Measurements from ENCODE around the gene MUC3A.
"Not testable (repeated sequence)": the region's sequence is repeated elsewhere in the genome, so short reads cannot be mapped to it uniquely, and the experiment has no call there.

The MUC3A gene

DNA sequence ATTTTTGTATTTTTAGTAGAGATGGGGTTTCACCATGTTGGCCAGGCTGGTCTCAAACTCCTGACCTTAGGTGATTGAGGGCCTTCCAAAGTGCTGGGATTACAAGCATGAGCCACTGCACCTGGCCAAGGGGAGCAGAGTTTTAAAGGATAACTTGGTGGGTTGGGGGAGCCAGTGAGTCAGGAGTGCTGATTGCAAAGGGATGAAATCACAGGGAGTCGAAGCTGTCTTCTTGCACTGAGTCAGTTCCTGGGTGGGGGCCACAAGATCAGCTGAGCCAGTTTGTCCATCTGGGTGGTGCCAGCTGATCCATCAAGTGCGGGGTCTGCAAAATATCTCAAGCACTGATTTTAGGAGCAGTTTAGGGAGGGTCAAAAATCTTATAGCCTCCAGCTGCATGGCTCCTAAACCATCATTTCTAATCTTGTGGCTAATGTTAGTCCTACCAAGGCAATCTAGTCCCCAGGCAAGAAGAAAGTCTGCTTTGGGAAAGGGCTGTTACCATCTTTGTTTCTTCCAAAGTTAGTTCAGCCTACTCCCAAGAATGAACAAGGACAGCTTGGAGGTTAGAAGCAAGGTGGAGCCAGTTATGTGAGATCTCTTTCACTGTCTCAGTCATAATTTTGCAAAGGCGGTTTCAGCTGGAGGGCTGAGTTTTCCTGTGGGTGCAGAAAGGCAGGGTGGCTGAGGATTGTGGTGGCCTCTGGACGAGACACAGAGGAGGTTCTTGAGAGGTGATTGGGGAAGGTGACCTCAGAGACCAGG, 35.9 kb downstream of the MUC3A start:
- H3K79me2 ChIP-seq (ENCODE audit: low read length); H4K20me1 ChIP-seq (ENCODE audit: insufficient read depth, low read length); H3K9me3 ChIP-seq (ENCODE audit: insufficient read depth, low read length); H3K9ac ChIP-seq (ENCODE audit: low read length); H3K4me3 ChIP-seq (ENCODE audit: low read length); H2AFZ ChIP-seq (ENCODE audit: low read depth, low read length); H3K36me3 ChIP-seq (replicated peaks; ENCODE audit: low read depth, low read length); H3K27me3 ChIP-seq (ENCODE audit: low read depth, low read length); H3K4me2 ChIP-seq (ENCODE audit: low read length); H3K27ac ChIP-seq (ENCODE audit: low read length); H3K4me1 ChIP-seq (ENCODE audit: low read length): not testable (repeated sequence)

- no peak overlapping the region for H3K9ac ChIP-seq (ENCODE audit: low read length)
- H3K79me2 ChIP-seq (ENCODE audit: low read length) = no peaks in the 10 kb centered on the region
- no peaks in the 10 kb centered on the region for H4K20me1 ChIP-seq (ENCODE audit: insufficient read depth, low read length)
- H3K27me3 ChIP-seq (ENCODE audit: low read depth, low read length) = no peaks in the 10 kb centered on the region
- TF ChIP-seq EZH2phosphoT487 (IDR thresholded peaks at IDR 0.05; ENCODE audit: low read depth) = no peak
- TF ChIP-seq CTCF (IDR thresholded peaks at IDR 0.05; ENCODE audit: low read depth, low read length) = no peak
- H3K27ac ChIP-seq (ENCODE audit: low read length) = no peak overlapping the region
- H3K4me3 ChIP-seq (ENCODE audit: low read length) = no peak overlapping the region
- no peaks in the 10 kb centered on the region for H3K36me3 ChIP-seq (replicated peaks; ENCODE audit: low read depth, low read length)
- H3K4me1 ChIP-seq (ENCODE audit: low read length) = no peaks in the 10 kb centered on the region
- H3K4me2 ChIP-seq (ENCODE audit: low read length) = no peak overlapping the region
- H2AFZ ChIP-seq (ENCODE audit: low read depth, low read length) = no peak overlapping the region
- H3K9me3 ChIP-seq (ENCODE audit: insufficient read depth, low read length) = no peaks in the 10 kb centered on the region
These were observed 42.3 kb downstream of the MUC3A start for GRCh38 chr7:100991631-100992030.

- not testable (repeated sequence) for H3K4me1 ChIP-seq (ENCODE audit: low read length); H3K4me2 ChIP-seq (ENCODE audit: low read length); H3K27ac ChIP-seq (ENCODE audit: low read length); H3K36me3 ChIP-seq (replicated peaks; ENCODE audit: low read depth, low read length); H3K4me3 ChIP-seq (ENCODE audit: low read length); H3K9ac ChIP-seq (ENCODE audit: low read length); H2AFZ ChIP-seq (ENCODE audit: low read depth, low read length); H3K79me2 ChIP-seq (ENCODE audit: low read length); H3K27me3 ChIP-seq (ENCODE audit: low read depth, low read length); H4K20me1 ChIP-seq (ENCODE audit: insufficient read depth, low read length); H3K9me3 ChIP-seq (ENCODE audit: insufficient read depth, low read length)
These were observed 42.9 kb downstream of the MUC3A start for GRCh38 chr7:100992280-100992679.

DNA sequence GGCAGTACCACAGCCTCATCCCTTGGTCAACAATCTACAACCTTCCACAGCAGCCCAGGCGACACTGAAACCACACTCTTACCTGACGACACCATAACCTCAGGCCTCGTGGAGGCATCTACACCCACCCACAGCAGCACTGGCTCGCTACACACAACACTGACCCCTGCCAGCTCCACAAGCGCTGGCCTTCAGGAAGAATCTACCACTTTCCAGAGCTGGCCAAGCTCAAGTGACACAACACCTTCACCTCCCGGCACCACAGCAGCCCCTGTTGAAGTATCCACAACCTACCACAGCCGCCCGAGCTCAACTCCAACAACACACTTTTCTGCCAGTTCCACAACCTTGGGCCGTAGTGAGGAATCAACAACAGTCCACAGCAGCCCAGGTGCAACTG, 45.3 kb downstream of the MUC3A start:
- H3K4me3 ChIP-seq (ENCODE audit: low read length) = not testable (repeated sequence)

DNA sequence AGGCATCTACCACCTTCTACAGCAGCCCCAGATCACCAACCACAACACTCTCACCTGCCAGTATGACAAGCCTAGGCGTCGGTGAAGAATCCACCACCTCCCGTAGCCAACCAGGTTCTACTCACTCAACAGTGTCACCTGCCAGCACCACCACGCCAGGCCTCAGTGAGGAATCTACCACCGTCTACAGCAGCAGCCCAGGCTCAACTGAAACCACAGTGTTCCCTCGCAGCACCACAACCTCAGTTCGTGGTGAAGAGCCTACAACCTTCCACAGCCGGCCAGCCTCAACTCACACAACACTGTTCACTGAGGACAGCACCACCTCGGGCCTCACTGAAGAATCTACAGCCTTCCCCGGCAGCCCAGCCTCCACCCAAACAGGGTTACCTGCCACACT, 49.2 kb downstream of the MUC3A start:
- not testable (repeated sequence) for H3K27me3 ChIP-seq (ENCODE audit: low read depth, low read length); H3K9me3 ChIP-seq (ENCODE audit: insufficient read depth, low read length); H3K9ac ChIP-seq (ENCODE audit: low read length); H3K36me3 ChIP-seq (replicated peaks; ENCODE audit: low read depth, low read length); H3K79me2 ChIP-seq (ENCODE audit: low read length); H3K27ac ChIP-seq (ENCODE audit: low read length); H3K4me2 ChIP-seq (ENCODE audit: low read length); H3K4me1 ChIP-seq (ENCODE audit: low read length); H2AFZ ChIP-seq (ENCODE audit: low read depth, low read length); H4K20me1 ChIP-seq (ENCODE audit: insufficient read depth, low read length); H3K4me3 ChIP-seq (ENCODE audit: low read length)

More for the DNA sequence above, 45.3 kb downstream of the MUC3A start:
- not testable (repeated sequence) for H3K9ac ChIP-seq (ENCODE audit: low read length); H3K27me3 ChIP-seq (ENCODE audit: low read depth, low read length); H4K20me1 ChIP-seq (ENCODE audit: insufficient read depth, low read length); H3K79me2 ChIP-seq (ENCODE audit: low read length); H3K27ac ChIP-seq (ENCODE audit: low read length); H2AFZ ChIP-seq (ENCODE audit: low read depth, low read length); H3K4me2 ChIP-seq (ENCODE audit: low read length); H3K36me3 ChIP-seq (replicated peaks; ENCODE audit: low read depth, low read length); H3K9me3 ChIP-seq (ENCODE audit: insufficient read depth, low read length); H3K4me1 ChIP-seq (ENCODE audit: low read length)

DNA sequence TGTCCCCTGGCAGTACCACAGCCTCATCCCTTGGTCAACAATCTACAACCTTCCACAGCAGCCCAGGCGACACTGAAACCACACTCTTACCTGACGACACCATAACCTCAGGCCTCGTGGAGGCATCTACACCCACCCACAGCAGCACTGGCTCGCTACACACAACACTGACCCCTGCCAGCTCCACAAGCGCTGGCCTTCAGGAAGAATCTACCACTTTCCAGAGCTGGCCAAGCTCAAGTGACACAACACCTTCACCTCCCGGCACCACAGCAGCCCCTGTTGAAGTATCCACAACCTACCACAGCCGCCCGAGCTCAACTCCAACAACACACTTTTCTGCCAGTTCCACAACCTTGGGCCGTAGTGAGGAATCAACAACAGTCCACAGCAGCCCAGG, 50.0 kb downstream of the MUC3A start:
- H4K20me1 ChIP-seq (ENCODE audit: insufficient read depth, low read length); H3K4me1 ChIP-seq (ENCODE audit: low read length); H3K9me3 ChIP-seq (ENCODE audit: insufficient read depth, low read length); H3K27me3 ChIP-seq (ENCODE audit: low read depth, low read length); H3K27ac ChIP-seq (ENCODE audit: low read length); H3K4me3 ChIP-seq (ENCODE audit: low read length); H3K79me2 ChIP-seq (ENCODE audit: low read length); H3K9ac ChIP-seq (ENCODE audit: low read length); H2AFZ ChIP-seq (ENCODE audit: low read depth, low read length); H3K36me3 ChIP-seq (replicated peaks; ENCODE audit: low read depth, low read length); H3K4me2 ChIP-seq (ENCODE audit: low read length): not testable (repeated sequence)

- H3K9me3 ChIP-seq (ENCODE audit: insufficient read depth, low read length); H3K36me3 ChIP-seq (replicated peaks; ENCODE audit: low read depth, low read length); H3K9ac ChIP-seq (ENCODE audit: low read length); H3K27me3 ChIP-seq (ENCODE audit: low read depth, low read length); H3K4me3 ChIP-seq (ENCODE audit: low read length); H2AFZ ChIP-seq (ENCODE audit: low read depth, low read length); H3K4me2 ChIP-seq (ENCODE audit: low read length); H3K4me1 ChIP-seq (ENCODE audit: low read length); H3K79me2 ChIP-seq (ENCODE audit: low read length); H4K20me1 ChIP-seq (ENCODE audit: insufficient read depth, low read length); H3K27ac ChIP-seq (ENCODE audit: low read length): not testable (repeated sequence)
These were observed 50.7 kb downstream of the MUC3A start for GRCh38 chr7:101000025-101000424.

DNA sequence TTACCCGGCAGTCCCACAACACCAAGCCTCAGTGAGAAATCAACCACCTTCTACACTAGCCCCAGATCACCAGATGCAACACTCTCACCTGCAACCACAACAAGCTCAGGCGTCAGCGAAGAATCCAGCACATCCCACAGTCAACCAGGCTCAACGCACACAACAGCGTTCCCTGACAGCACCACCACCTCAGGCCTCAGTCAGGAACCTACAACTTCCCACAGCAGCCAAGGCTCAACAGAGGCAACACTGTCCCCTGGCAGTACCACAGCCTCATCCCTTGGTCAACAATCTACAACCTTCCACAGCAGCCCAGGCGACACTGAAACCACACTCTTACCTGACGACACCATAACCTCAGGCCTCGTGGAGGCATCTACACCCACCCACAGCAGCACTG, 53.0 kb downstream of the MUC3A start:
- not testable (repeated sequence) for H3K9me3 ChIP-seq (ENCODE audit: insufficient read depth, low read length); H3K36me3 ChIP-seq (replicated peaks; ENCODE audit: low read depth, low read length); H3K9ac ChIP-seq (ENCODE audit: low read length); H3K4me1 ChIP-seq (ENCODE audit: low read length); H4K20me1 ChIP-seq (ENCODE audit: insufficient read depth, low read length); H3K27ac ChIP-seq (ENCODE audit: low read length); H3K79me2 ChIP-seq (ENCODE audit: low read length); H3K4me3 ChIP-seq (ENCODE audit: low read length); H2AFZ ChIP-seq (ENCODE audit: low read depth, low read length); H3K27me3 ChIP-seq (ENCODE audit: low read depth, low read length); H3K4me2 ChIP-seq (ENCODE audit: low read length)

GRCh38 chr7:101007361-101007760, 58.0 kb downstream of the MUC3A start:
- not testable (repeated sequence) for H3K79me2 ChIP-seq (ENCODE audit: low read length); H2AFZ ChIP-seq (ENCODE audit: low read depth, low read length); H3K27ac ChIP-seq (ENCODE audit: low read length); H3K4me2 ChIP-seq (ENCODE audit: low read length); H3K4me3 ChIP-seq (ENCODE audit: low read length); H3K9ac ChIP-seq (ENCODE audit: low read length); H4K20me1 ChIP-seq (ENCODE audit: insufficient read depth, low read length); H3K4me1 ChIP-seq (ENCODE audit: low read length); H3K36me3 ChIP-seq (replicated peaks; ENCODE audit: low read depth, low read length); H3K9me3 ChIP-seq (ENCODE audit: insufficient read depth, low read length); H3K27me3 ChIP-seq (ENCODE audit: low read depth, low read length)
